ENCODE measurements around the gene RNASET2. TPM values are rescaled to one million over a fixed set of nuclear protein-coding genes. Genes with fewer than 3 reads are reported as not detected.
"Not testable (repeated sequence)": the region's sequence is repeated elsewhere in the genome, so short reads cannot be mapped to it uniquely, and the experiment has no call there.

RNASET2 gene
- total RNA-seq, 1 donor from 2014 or later = 15.3 TPM

- Mint-ChIP-seq H3K9me3 (peaks cover 4% of the 10 kb centered on the region), H3K36me3 (ENCODE audit: low read depth) (peaks cover 9% of the 10 kb centered on the region), H3K4me1 (peaks cover 31% of the 10 kb centered on the region), H3K27me3 (ENCODE audit: low read depth) (peaks cover 12% of the 10 kb centered on the region), H3K4me3 (no peak overlapping the region), H3K27ac (ENCODE audit: unreplicated experiment) (no peak overlapping the region)
- no peak for DNase-seq (ENCODE audit: low read depth, low spot score)
- TF ChIP-seq CTCF (conservative IDR thresholded peaks at IDR 0.05) = no peak
Observed at GRCh38 chr6:166916824-166917223, 39.5 kb downstream of the RNASET2 start.

GRCh38 chr6:166915484-166915883, 40.9 kb downstream of the RNASET2 start:
- H3K36me3 Mint-ChIP-seq (ENCODE audit: low read depth); H3K4me3 Mint-ChIP-seq; DNase-seq (ENCODE audit: low read depth, low spot score); H3K9me3 Mint-ChIP-seq; H3K27me3 Mint-ChIP-seq (ENCODE audit: low read depth); H3K27ac Mint-ChIP-seq (ENCODE audit: unreplicated experiment): not testable (repeated sequence)
- H3K4me1 Mint-ChIP-seq = peaks cover 17% of the 10 kb centered on the region

GRCh38 chr6:166914952-166915351, 41.4 kb downstream of the RNASET2 start:
- Mint-ChIP-seq H3K4me1 (peaks cover 17% of the 10 kb centered on the region), H3K27ac (ENCODE audit: unreplicated experiment) (peak overlapping the region; percentile 60)
- DNase-seq (ENCODE audit: low read depth, low spot score); H3K4me3 Mint-ChIP-seq; H3K27me3 Mint-ChIP-seq (ENCODE audit: low read depth); H3K9me3 Mint-ChIP-seq; H3K36me3 Mint-ChIP-seq (ENCODE audit: low read depth): not testable (repeated sequence)

GRCh38 chr6:166911248-166911677, 45.1 kb downstream of the RNASET2 start:
- peaks cover 6% of the 10 kb centered on the region for H3K36me3 Mint-ChIP-seq (ENCODE audit: low read depth)
- peaks cover 2% of the 10 kb centered on the region for H3K9me3 Mint-ChIP-seq
- no peak for DNase-seq (ENCODE audit: low read depth, low spot score)
- no peak overlapping the region for H3K4me3 Mint-ChIP-seq
- no peaks in the 10 kb centered on the region for H3K27me3 Mint-ChIP-seq (ENCODE audit: low read depth)
- no peak overlapping the region for H3K27ac Mint-ChIP-seq (ENCODE audit: unreplicated experiment)
- H3K4me1 Mint-ChIP-seq = peaks cover 26% of the 10 kb centered on the region
- TF ChIP-seq CTCF (conservative IDR thresholded peaks at IDR 0.05) = no peak

GRCh38 chr6:166910601-166911000, 45.7 kb downstream of the RNASET2 start:
- Mint-ChIP-seq H3K4me1 (peaks cover 29% of the 10 kb centered on the region), H3K27ac (ENCODE audit: unreplicated experiment) (no peak overlapping the region), H3K4me3 (no peak overlapping the region), H3K9me3 (peaks cover 2% of the 10 kb centered on the region), H3K36me3 (ENCODE audit: low read depth) (peaks cover 6% of the 10 kb centered on the region), H3K27me3 (ENCODE audit: low read depth) (no peaks in the 10 kb centered on the region)
- TF ChIP-seq CTCF (conservative IDR thresholded peaks at IDR 0.05) = no peak
- no peak for DNase-seq (ENCODE audit: low read depth, low spot score)

- Mint-ChIP-seq H3K4me3 (no peak overlapping the region), H3K4me1 (peaks cover 29% of the 10 kb centered on the region), H3K27ac (ENCODE audit: unreplicated experiment) (no peak overlapping the region), H3K27me3 (ENCODE audit: low read depth) (peaks cover 2% of the 10 kb centered on the region), H3K36me3 (ENCODE audit: low read depth) (no peaks in the 10 kb centered on the region), H3K9me3 (peaks cover 2% of the 10 kb centered on the region)
- TF ChIP-seq CTCF (conservative IDR thresholded peaks at IDR 0.05) = no peak
- DNase-seq (ENCODE audit: low read depth, low spot score) = no peak
Observed at GRCh38 chr6:166908811-166909210, 47.5 kb downstream of the RNASET2 start.
